ENCODE data around the gene CAPN8. TPM values are rescaled to one million over a fixed set of nuclear protein-coding genes. Genes with fewer than 3 reads are reported as not detected.

CAPN8 gene
- total and polyA plus RNA-seq, 8 donors, result 0.57 to 87.9 (median 1.3) TPM

DNA sequence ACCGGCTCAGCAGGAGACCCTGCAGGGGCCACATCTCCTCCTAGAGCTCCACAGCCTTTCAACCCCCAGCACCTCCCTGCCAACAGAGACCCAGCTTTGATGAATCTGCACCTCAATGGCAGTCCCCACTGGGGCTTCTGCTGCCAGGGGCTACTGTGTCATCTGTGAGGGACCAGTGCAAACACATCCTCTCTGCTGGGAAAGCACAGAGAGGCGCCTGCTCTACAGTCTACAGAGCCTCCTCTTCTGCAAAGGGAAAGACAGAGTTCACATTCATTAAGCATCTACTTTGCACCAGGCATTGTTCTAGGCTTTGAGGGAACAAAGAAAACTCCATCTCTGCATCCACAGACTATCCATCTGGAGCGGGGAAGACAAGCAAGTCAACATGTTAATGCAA is 125.8 kb downstream of the CAPN8 start:
- Histone ChIP-seq H3K27me3 (no peaks in the 10 kb centered on the region), H3K36me3 (no peaks in the 10 kb centered on the region), H3K4me3 (no peak overlapping the region), H3K9me3 (no peaks in the 10 kb centered on the region), H3K4me1 (no peaks in the 10 kb centered on the region), H3K27ac (no peak overlapping the region)
- intact Hi-C loops (cut with DNase I), result no loop called here
- no peak for ATAC-seq
- TF ChIP-seq, protein P1, sequence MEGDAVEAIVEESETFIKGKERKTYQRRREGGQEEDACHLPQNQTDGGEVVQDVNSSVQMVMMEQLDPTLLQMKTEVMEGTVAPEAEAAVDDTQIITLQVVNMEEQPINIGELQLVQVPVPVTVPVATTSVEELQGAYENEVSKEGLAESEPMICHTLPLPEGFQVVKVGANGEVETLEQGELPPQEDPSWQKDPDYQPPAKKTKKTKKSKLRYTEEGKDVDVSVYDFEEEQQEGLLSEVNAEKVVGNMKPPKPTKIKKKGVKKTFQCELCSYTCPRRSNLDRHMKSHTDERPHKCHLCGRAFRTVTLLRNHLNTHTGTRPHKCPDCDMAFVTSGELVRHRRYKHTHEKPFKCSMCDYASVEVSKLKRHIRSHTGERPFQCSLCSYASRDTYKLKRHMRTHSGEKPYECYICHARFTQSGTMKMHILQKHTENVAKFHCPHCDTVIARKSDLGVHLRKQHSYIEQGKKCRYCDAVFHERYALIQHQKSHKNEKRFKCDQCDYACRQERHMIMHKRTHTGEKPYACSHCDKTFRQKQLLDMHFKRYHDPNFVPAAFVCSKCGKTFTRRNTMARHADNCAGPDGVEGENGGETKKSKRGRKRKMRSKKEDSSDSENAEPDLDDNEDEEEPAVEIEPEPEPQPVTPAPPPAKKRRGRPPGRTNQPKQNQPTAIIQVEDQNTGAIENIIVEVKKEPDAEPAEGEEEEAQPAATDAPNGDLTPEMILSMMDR (IDR thresholded peaks at IDR 0.05), result no peak
- DNase-seq, result no peak

- H3K9me3 ChIP-seq, result no peaks in the 10 kb centered on the region
- intact Hi-C loops (cut with DNase I), result no loop called here
- no peak overlapping the region for H3K27ac ChIP-seq
- H3K4me3 ChIP-seq, result no peak overlapping the region
- DNase-seq (no peak), ATAC-seq (no peak)
- TF ChIP-seq, protein P1 (IDR thresholded peaks at IDR 0.05), result no peak
- no peaks in the 10 kb centered on the region for H3K4me1 ChIP-seq
- no peaks in the 10 kb centered on the region for H3K27me3 ChIP-seq
- no peaks in the 10 kb centered on the region for H3K36me3 ChIP-seq
Observed at GRCh38 chr1:223538981-223539380, 126.5 kb downstream of the CAPN8 start.

GRCh38 chr1:223535319-223535718 is 130.2 kb downstream of the CAPN8 start:
- no peaks in the 10 kb centered on the region for H3K36me3 ChIP-seq
- TF ChIP-seq, protein P1 (IDR thresholded peaks at IDR 0.05), result no peak
- DNase-seq (no peak), ATAC-seq (no peak)
- no peak overlapping the region for H3K27ac ChIP-seq
- no peaks in the 10 kb centered on the region for H3K9me3 ChIP-seq
- H3K27me3 ChIP-seq, result no peaks in the 10 kb centered on the region
- H3K4me1 ChIP-seq, result no peaks in the 10 kb centered on the region
- intact Hi-C loops (cut with DNase I), result no loop called here
- no peak overlapping the region for H3K4me3 ChIP-seq

- no peaks in the 10 kb centered on the region for H3K4me1 ChIP-seq
- no peaks in the 10 kb centered on the region for H3K27me3 ChIP-seq
- TF ChIP-seq, protein P1 (IDR thresholded peaks at IDR 0.05), result no peak
- H3K9me3 ChIP-seq, result no peaks in the 10 kb centered on the region
- ATAC-seq (no peak), DNase-seq (no peak)
- no peak overlapping the region for H3K27ac ChIP-seq
- H3K4me3 ChIP-seq, result no peak overlapping the region
- no peaks in the 10 kb centered on the region for H3K36me3 ChIP-seq
- intact Hi-C loops (cut with DNase I), result no loop called here
Observed at GRCh38 chr1:223534677-223535076, 130.8 kb downstream of the CAPN8 start.

GRCh38 chr1:223533708-223534107 is 131.8 kb downstream of the CAPN8 start:
- intact Hi-C loops (cut with DNase I), result no loop called here
- no peaks in the 10 kb centered on the region for H3K9me3 ChIP-seq
- ATAC-seq (no peak), DNase-seq (no peak)
- no peak overlapping the region for H3K27ac ChIP-seq
- H3K27me3 ChIP-seq, result no peaks in the 10 kb centered on the region
- no peaks in the 10 kb centered on the region for H3K4me1 ChIP-seq
- H3K4me3 ChIP-seq, result no peak overlapping the region
- TF ChIP-seq, protein P1 (IDR thresholded peaks at IDR 0.05), result no peak
- H3K36me3 ChIP-seq, result no peaks in the 10 kb centered on the region

Data from left lung (tissue), 10 donors.